ENCODE measurements around the gene FRG2. TPM values are rescaled to one million over a fixed set of nuclear protein-coding genes. Genes with fewer than 3 reads are reported as not detected.
"Not testable (repeated sequence)": the region's sequence is repeated elsewhere in the genome, so short reads cannot be mapped to it uniquely, and the experiment has no call there.

FRG2 gene
- total and polyA plus RNA-seq, 2 of the 13 experiments (the other 11 are each of a cell fraction or from before 2014, with no cell fraction given) = not detected

DNA sequence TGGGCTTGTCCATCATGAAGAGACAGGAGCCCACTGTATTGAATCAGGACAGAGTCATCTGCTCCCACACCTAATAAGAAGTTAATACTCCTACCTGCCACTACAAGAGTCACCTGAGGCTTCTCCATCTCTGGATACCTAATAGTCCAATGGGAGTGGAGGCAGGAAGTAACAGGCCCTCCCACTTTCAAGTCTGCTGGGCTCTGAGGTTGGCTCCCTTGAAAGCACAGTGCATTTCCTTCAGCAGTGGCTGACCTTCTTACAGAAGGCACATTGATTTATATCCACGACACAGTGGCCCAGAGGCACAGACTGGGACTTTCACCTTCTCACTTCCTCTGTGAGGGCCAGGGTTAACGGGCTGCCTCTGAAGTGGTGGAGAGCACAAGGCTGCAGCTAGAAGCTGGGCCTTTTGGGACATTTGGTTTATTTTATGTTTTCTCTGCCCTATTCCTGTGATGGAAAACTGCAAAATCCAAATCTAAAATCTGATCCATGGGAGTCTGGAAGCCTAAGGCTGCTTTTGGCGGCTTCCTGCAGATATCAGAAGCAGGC, 38.1 kb downstream of the FRG2 start:
- ChIA-PET POLR2A (no interaction called here), CTCF (ENCODE audit: low intra/inter-chr PET ratio, low total read pairs) (no interaction called here)
- no peaks in the 10 kb centered on the region for H3K79me2 ChIP-seq (ENCODE audit: insufficient read depth, low read length)
- H4K20me1 ChIP-seq (ENCODE audit: insufficient read depth, low read length) = no peaks in the 10 kb centered on the region
- no peak for ATAC-seq
- WGBS (ENCODE audit: low lambda C conversion rate) = 0% methylated on average over 3 of the region's 3 CpGs
- H3K4me3 ChIP-seq (replicated peaks in 1 of 3; ENCODE audit: insufficient read depth in 1 of 3, low read depth in 2 of 3, low read length in 3 of 3) = no peak overlapping the region
- FAIRE-seq = no peak
- H3K27me3 ChIP-seq (ENCODE audit: control insufficient read depth in 1 of 2, insufficient read depth in 2 of 2, low read length in 2 of 2) = no peaks in the 10 kb centered on the region
- no peaks in the 10 kb centered on the region for H3K36me3 ChIP-seq (replicated peaks in 1 of 2; ENCODE audit: control insufficient read depth in 1 of 2, insufficient read depth in 2 of 2, low read length in 2 of 2)
- no peak overlapping the region for H3K4me2 ChIP-seq (ENCODE audit: low read depth, low read length)
- no peak overlapping the region for H2AFZ ChIP-seq (ENCODE audit: low read length)
- no TSS peak for BruUV-seq (replicated peaks)
- H3K27ac ChIP-seq (ENCODE audit: extremely low read length, insufficient read depth, low read length) = no peak overlapping the region
- H3K9me3 ChIP-seq (ENCODE audit: low read length) = no peaks in the 10 kb centered on the region
- in situ Hi-C loops (cut with HindIII; ENCODE audit: extremely low pct_ligation_motif_present, low pct_unique_long_range_greater_than_20kb) = no loop called here
- no peak for TF ChIP-seq SP140L (CRISPR knock-in tag; IDR thresholded peaks at IDR 0.05; ENCODE audit: borderline replicate concordance)
- TF ChIP-seq ZKSCAN5 (CRISPR knock-in tag; IDR thresholded peaks at IDR 0.05) = no peak
- TF ChIP-seq JDP2 (CRISPR knock-in tag; IDR thresholded peaks at IDR 0.05; ENCODE audit: borderline replicate concordance) = no peak
- no peak for TF ChIP-seq ZNF672 (CRISPR knock-in tag; IDR thresholded peaks at IDR 0.05)
- TF ChIP-seq ZNF883 (CRISPR knock-in tag; IDR thresholded peaks at IDR 0.05; ENCODE audit: not compliant biosample characterization) = no peak
- no peak for TF ChIP-seq KLF9 (CRISPR knock-in tag; IDR thresholded peaks at IDR 0.05; ENCODE audit: low read depth)
- TF ChIP-seq, protein P1, sequence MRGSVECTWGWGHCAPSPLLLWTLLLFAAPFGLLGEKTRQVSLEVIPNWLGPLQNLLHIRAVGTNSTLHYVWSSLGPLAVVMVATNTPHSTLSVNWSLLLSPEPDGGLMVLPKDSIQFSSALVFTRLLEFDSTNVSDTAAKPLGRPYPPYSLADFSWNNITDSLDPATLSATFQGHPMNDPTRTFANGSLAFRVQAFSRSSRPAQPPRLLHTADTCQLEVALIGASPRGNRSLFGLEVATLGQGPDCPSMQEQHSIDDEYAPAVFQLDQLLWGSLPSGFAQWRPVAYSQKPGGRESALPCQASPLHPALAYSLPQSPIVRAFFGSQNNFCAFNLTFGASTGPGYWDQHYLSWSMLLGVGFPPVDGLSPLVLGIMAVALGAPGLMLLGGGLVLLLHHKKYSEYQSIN (CRISPR knock-in tag; IDR thresholded peaks at IDR 0.05; ENCODE audit: borderline replicate concordance) = no peak
- TF ChIP-seq ZSCAN21 (CRISPR knock-in tag; IDR thresholded peaks at IDR 0.05; ENCODE audit: borderline replicate concordance) = no peak
- no peak for TF ChIP-seq FIP1L1 (IDR thresholded peaks at IDR 0.05; ENCODE audit: borderline replicate concordance, insufficient read depth, low read depth, low read length)
- TF ChIP-seq KDM1A (CRISPR knock-in tag; IDR thresholded peaks at IDR 0.05) = no peak
- no peak for TF ChIP-seq CEBPG (CRISPR knock-in tag; IDR thresholded peaks at IDR 0.05)
- no peak for TF ChIP-seq SMAD9 (CRISPR knock-in tag; IDR thresholded peaks at IDR 0.05)
- no peak for TF ChIP-seq ZNF792 (CRISPR knock-in tag; IDR thresholded peaks at IDR 0.05)
- no peak for TF ChIP-seq ZNF556 (CRISPR knock-in tag; IDR thresholded peaks at IDR 0.05; ENCODE audit: borderline replicate concordance)
- TF ChIP-seq, protein P2, sequence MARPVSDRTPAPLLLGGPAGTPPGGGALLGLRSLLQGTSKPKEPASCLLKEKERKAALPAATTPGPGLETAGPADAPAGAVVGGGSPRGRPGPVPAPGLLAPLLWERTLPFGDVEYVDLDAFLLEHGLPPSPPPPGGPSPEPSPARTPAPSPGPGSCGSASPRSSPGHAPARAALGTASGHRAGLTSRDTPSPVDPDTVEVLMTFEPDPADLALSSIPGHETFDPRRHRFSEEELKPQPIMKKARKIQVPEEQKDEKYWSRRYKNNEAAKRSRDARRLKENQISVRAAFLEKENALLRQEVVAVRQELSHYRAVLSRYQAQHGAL (CRISPR knock-in tag; IDR thresholded peaks at IDR 0.05; ENCODE audit: not compliant biosample characterization) = no peak
- TF ChIP-seq POLR2AphosphoS5 (IDR thresholded peaks at IDR 0.05; ENCODE audit: low read depth, low read length) = no peak
- TF ChIP-seq ZBTB38 (CRISPR knock-in tag; IDR thresholded peaks at IDR 0.05) = no peak
- no peak for TF ChIP-seq KMT2A (CRISPR knock-in tag; IDR thresholded peaks at IDR 0.05)
- intact Hi-C loops (cut with micrococcal nuclease; ENCODE audit: unreplicated experiment) = no loop called here
- no peak overlapping the region for H3K9ac ChIP-seq (ENCODE audit: insufficient read depth, low read depth, low read length)
- DNase-seq (ENCODE audit: low spot score) = no peak
- H3K4me1 ChIP-seq (ENCODE audit: insufficient read depth, low read length) = no peaks in the 10 kb centered on the region

DNA sequence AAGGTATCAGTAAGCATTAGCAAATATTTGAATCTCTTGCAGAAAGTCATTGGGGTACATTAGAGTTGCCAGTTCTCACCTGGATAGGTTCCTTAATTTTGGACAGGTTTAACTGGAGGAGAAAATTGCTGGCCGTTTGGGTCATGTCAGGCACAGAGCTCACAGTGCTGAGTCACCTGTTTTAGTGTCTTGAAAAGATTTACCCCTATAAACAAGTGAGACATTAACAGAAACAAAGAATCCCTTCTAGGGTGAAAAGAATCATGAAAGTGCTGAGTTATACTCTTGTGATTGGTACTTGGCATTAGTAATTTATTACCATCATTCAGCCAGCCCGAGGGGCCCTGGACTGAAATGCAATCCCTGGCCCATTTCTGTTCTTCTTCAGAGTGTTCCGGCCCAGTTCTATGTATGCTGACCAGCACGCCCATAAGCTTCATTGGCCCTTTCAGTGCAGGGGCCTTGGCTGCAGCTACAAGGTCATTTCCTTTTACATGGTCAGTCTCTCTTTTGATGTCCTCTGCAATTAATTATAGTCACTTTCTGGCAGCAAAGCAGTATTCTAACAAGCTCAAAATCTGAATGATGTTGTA, 41.3 kb downstream of the FRG2 start:
- H3K36me3 ChIP-seq (replicated peaks in 1 of 2; ENCODE audit: control insufficient read depth in 1 of 2, insufficient read depth in 2 of 2, low read length in 2 of 2); DNase-seq (ENCODE audit: low spot score); intact Hi-C loops (cut with micrococcal nuclease; ENCODE audit: unreplicated experiment); POLR2A ChIA-PET; BruUV-seq (replicated peaks); H3K27me3 ChIP-seq (ENCODE audit: control insufficient read depth in 1 of 2, insufficient read depth in 2 of 2, low read length in 2 of 2); H2AFZ ChIP-seq (ENCODE audit: low read length); H3K9ac ChIP-seq (ENCODE audit: insufficient read depth, low read depth, low read length); H4K20me1 ChIP-seq (ENCODE audit: insufficient read depth, low read length); FAIRE-seq; CTCF ChIA-PET (ENCODE audit: low intra/inter-chr PET ratio, low total read pairs); H3K4me1 ChIP-seq (ENCODE audit: insufficient read depth, low read length); in situ Hi-C loops (cut with HindIII; ENCODE audit: extremely low pct_ligation_motif_present, low pct_unique_long_range_greater_than_20kb); H3K79me2 ChIP-seq (ENCODE audit: insufficient read depth, low read length); H3K4me3 ChIP-seq (replicated peaks in 1 of 3; ENCODE audit: insufficient read depth in 1 of 3, low read depth in 2 of 3, low read length in 3 of 3); H3K27ac ChIP-seq (ENCODE audit: extremely low read length, insufficient read depth, low read length); ATAC-seq; H3K9me3 ChIP-seq (ENCODE audit: low read length); H3K4me2 ChIP-seq (ENCODE audit: low read depth, low read length): not testable (repeated sequence)
- 12% methylated on average over 4 of the region's 4 CpGs for WGBS (ENCODE audit: low lambda C conversion rate)

Measured in HepG2 (cell line).